Activated CD4-positive, alpha-beta T cell treated with anti-CD3 and anti-CD28 coated beads, Interleukin-2, amount 50 U/mL, for 4 hours (primary cell): ENCODE results near the gene CNTFR.
"Not testable (repeated sequence)": the region's sequence is repeated elsewhere in the genome, so short reads cannot be mapped to it uniquely, and the experiment has no call there.

Experiments
- DNase-seq, 2 experiments: peaks; one replicate each; pipeline ENCODE4 v3.0.0-alpha.2; 2020

Gene CNTFR

DNA sequence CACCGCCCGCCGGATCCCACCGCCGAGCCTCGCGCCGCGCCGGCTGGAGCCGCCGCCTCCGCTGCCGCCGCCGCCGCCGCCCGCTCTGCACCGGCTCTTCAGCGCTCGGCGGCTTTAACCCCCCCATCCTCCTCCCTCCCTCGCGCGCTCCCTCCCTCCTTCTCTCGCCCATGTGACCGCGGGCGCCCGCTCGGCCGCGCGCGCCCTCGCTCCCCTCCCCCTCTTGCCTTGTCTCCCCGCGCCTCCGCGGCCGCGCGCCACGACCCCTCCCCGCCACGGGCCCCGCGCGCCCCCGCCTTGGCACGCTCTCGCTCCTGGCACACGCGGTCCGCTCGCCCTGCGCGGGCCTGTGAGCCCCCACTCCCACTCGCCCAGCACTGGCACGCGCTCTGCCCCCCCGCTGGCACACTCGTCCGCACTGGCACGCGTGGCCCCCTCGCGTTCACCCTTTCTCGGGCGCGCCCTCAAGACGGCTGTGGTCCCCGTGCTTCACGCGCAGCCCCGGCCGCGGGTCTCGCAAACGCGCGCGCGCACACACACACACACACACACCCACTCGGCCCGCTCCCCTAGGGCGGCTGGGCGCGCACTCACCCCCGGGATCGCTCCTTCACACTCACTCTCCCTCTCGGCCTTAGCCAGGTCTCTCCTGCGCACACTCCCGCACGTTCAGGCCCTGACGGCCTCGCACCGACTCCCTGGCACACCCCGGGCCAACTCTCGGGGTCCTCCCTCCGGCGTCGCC is at the start of gene CNTFR:
Gene CNTFR (minus strand): TSS at position 89 of the 745 bp plus-strand sequence. CDS start 20,743 bp downstream, outside the sequence.
- no peak for DNase-seq

DNA sequence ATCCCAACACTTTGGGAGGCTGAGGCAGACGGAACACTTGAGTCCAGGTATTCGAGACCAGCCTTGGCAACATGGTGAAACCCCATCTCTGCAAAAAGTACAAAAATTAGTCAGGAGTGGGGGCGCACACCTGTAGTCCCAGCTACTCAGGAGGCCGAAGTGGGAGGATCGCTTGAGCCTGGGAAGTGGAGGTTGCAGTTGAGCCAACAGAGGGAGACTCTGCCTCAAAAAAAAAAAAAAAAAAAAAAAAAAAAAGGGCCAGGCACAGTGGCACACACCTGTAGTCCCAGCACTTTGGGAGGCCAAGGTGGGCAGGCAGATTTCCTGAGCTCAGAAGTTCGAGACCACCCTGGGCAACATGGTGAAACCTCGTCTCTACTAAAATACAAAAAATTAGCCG is 49.8 kb upstream of the CNTFR start:
- DNase-seq, result not testable (repeated sequence)

GRCh38 chr9:34638138-34638445 is 48.6 kb upstream of the CNTFR start:
- no peak for DNase-seq

GRCh38 chr9:34637356-34638137 is 48.0 kb upstream of the CNTFR start, which contains the start of gene SIGMAR1:
Gene SIGMAR1, minus strand, starts transcription at chr9:34637787. Its CDS starts 90 bp downstream, at chr9:34637697.
- DNase-seq, result peak; percentile 89 to 90

- DNase-seq, result no peak
Measured at GRCh38 chr9:34636791-34637355, 47.3 kb upstream of the CNTFR start.

DNA sequence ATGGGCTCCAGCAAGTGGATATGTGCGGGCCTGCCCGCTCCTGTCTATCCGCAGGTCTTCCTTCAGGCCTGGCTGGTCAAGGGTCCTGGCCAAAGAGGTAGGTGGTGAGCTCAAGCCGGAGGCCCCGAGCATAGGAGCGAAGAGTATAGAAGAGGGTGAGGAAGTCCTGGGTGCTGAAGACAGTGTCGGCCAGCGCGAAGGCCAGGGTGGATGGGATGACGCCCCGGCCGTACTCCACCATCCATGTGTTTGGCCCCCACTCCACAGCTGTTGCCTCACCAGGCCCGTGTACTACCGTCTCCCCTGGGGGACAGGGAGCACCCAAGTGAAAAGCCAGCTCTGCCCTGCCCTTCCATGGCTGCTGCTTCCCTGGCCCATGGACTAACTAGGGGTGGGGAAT is 46.0 kb upstream of the CNTFR start:
- no peak for DNase-seq

DNA sequence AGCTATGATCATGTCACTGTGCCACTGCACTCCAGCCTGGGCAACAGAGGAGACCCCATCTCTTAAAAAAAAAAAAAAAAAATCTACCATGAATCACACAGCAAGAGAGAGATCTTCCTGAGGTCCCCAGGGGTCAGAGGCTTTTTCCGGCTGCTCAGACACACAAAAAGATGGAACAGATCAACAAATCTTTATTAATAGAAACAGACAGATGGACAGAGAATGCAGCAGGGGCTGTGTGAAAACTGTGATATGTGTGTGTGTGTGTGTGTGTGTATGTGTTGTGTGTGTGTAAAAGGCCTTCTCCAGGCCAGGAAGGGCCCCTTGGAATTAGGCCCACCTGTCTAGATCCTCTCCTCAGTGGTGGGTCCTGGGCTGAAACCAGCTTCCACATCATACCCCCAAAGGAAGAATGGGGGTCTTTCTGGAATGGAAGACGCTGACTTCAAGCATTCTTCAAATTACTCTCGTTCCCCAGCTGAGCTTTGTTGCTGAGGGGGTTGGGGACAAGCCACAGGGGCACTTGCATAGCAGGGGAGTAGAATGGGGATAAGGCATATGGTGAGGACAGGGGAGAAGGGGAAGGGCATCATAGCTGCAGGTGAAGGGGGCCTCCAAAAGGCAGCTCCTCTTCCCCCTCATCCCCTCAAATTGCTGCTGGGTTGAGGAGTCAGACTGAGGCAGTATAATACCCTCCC is 45.2 kb upstream of the CNTFR start:
- no peak for DNase-seq

- peak; percentile 73 to 75 for DNase-seq
Measured at GRCh38 chr9:34633851-34634550, 44.5 kb upstream of the CNTFR start.

- no peak for DNase-seq
Measured at GRCh38 chr9:34633166-34633565, 43.6 kb upstream of the CNTFR start.

DNA sequence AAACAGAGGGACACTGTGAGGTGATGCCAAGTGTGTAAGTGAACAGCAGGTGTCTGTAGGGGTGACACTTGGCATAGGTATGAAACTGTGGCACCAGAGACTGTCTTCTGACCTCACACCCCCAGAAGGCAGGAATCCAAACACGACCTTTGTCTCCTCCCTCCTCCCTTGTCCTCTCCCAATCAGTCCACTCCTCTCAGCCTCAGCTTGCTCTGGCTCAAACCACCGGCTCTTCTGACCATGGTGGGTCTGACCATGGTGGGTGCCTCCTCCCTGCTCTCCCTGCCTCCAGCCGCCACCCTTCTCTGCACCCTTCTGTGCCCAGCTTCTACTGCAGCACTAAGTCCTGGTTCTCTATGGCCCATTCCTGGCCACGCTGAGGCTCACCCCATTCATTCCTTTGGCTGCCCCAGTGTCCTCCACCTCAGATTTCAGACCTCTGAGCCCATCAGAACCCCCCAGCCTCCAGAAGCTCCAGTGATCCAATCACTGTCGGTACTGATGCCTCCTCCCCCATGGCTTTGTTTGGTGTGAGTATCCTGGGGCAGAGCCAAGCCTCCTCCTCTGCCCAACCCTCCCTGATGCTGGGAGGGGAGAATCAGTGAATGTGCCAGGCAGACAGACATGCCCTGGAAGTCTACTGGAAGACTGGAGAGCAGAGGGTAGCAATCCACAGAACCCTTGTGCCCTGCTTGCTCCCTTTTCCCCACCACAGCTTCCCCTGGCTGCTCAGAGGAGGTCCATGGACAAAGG is 41.1 kb upstream of the CNTFR start:
- DNase-seq, result no peak

DNA sequence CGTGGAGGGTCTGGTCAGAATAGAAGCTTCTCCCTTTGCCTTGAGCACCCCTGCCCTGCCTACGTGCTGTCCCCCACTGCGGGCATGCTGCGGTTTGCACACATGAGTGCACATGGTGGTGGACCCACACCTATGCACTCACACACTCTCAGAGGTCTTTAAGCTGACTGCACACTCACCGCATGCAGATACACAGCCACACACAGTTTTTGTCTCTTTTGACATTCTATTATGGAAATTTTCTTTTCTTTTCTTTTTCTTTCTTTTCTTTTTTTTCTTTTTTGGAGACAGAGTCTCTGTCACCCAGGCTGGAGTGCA is 39.9 kb upstream of the CNTFR start:
- DNase-seq, result no peak

GRCh38 chr9:34628656-34629490 is 39.3 kb upstream of the CNTFR start, which contains the start of gene ARID3C:
Gene ARID3C, minus strand, starts transcription at chr9:34629066. Its CDS starts 1,052 bp downstream, at chr9:34628014.
- DNase-seq, result peak; percentile 41 to 42

DNA sequence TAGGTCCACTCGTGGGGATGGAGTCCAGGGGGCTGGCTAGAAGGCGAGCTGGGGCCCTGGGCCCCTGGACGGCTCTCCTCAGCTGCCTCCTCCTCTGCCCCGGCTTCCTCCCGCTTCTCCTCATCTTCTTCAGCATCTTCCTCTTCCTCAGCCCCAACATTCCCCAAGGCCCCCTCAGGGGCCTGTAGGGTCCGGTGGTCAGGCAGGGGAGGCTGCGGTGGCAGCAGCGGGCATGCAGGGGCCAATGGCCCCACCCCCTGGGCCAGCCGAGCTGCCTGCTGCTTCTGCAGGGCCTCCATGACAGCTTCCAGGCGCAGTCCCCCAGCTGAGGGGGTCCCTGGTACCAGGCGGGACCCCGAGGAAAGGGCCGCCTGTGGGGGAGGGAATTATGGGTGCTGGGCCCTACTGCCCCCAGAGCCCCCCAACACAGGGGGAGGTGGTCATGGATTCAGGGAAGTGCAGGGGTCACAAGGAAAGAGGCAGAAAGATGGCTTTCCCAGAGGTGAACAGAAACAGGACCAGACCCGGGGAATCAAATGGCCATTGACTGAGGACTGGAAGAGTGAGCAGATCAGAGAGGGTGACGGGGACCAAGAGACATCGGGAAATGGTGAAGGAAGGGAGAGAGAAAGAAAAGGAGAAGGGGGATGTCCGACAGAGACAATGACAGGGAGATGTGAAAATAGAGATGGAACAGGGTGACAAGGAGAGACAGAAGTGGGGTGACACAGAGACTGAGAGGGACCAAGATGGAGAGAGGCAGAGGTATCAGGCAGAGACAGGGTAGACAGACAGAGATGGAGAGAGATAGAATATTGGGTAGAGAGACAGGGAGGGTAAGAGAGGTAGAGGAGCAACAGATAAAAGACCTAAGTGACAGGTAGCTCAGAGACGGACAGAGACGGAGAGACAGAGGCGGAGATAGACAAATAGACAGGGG is 38.5 kb upstream of the CNTFR start:
- no peak for DNase-seq

DNA sequence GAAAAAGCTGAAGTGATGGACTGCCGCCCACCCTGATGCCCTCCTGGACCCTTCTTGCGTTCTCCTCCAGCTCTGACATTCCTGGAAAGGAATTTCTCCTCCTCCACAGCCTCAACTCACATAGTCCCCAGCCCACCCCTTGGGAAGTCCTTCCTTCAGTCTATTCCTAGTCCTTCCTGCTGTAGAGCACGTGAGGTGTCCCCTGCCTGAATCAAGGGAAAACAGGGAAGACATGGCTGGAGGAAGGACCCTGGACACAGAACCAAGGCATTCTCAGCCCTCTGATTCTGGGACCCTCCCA is 35.6 kb upstream of the CNTFR start:
- DNase-seq, result no peak

- no peak for DNase-seq
Measured at GRCh38 chr9:34624475-34625185, 35.1 kb upstream of the CNTFR start.

- no peak for DNase-seq
Measured at GRCh38 chr9:34623374-34624235, 34.1 kb upstream of the CNTFR start.

GRCh38 chr9:34620061-34620994 is 30.8 kb upstream of the CNTFR start, which contains the start of gene DCTN3:
Gene DCTN3, minus strand, starts transcription at chr9:34620495. Its CDS starts 31 bp downstream, at chr9:34620464.
- DNase-seq, result peak; percentile 86 to 88
